Peyer's patch (tissue), 4 donors: ENCODE results near the gene MXRA7. TPM values are rescaled to one million over a fixed set of nuclear protein-coding genes. Genes with fewer than 3 reads are reported as not detected.
"Not testable (repeated sequence)": the region's sequence is repeated elsewhere in the genome, so short reads cannot be mapped to it uniquely, and the experiment has no call there.

Experiments
- DNase-seq, 3 donors: peaks; one replicate each; pipeline ENCODE4 v3.0.0-alpha.2; 2017 to 2019
- H3K27ac ChIP-seq, 4 donors: fragments of 200-600 bp; sonication (generic); one replicate each; pipeline ENCODE4 v1.5.1; 2016 to 2019
- H3K27me3 ChIP-seq, 2 donors: fragments of 200-600 bp; sonication (generic); one replicate each; pipeline ENCODE4 v1.5.1; 2019
- H3K36me3 ChIP-seq, 3 donors: fragments of 200-600 bp; sonication (generic); one replicate each; pipeline ENCODE4 v1.5.1; 2016 to 2019
- H3K4me1 ChIP-seq, 4 donors: fragments of 200-600 bp; sonication (generic); one replicate each; pipeline ENCODE4 v1.5.1; 2016 to 2019
- H3K4me3 ChIP-seq, 4 donors: fragments of 200-600 bp; sonication (generic); 1 replicate in 3 of 4; 2 replicates in 1 of 4; pipeline ENCODE4 v1.5.1; 2016 to 2019; ENCODE audit warnings: mild to moderate bottlenecking in 1 of 4
- H3K9me3 ChIP-seq, 4 donors: fragments of 200-600 bp; sonication (generic); one replicate each; pipeline ENCODE4 v1.5.1; 2016 to 2019; ENCODE audit warnings: mild to moderate bottlenecking in 1 of 4
- POLR2A ChIP-seq, 2 donors: fragments of 450-650 bp; IDR thresholded peaks; one replicate each; pipeline ENCODE4 v1.5.1; 2017; ENCODE audit warnings: antibody characterized with exemption in 2 of 2, mild to moderate bottlenecking in 2 of 2, moderate library complexity in 2 of 2
- total RNA-seq, 4 donors: library from RNA; depleted of rRNA; stranded (reverse); fragments of >200 nt; gene quantifications; one replicate each; pipeline ENCODE4 v1.1.0, GENCODE V29; 2016
- TF ChIP-seq, protein P1 (sequence below), 6 experiments: fragments of 450-650 bp in 4 of 6; fragments of 200-600 bp in 2 of 6; sonication (generic) in 1 of 6; IDR thresholded peaks; one replicate each; pipeline ENCODE4 v1.5.1; 2017 to 2019; ENCODE audit warnings: antibody characterized with exemption in 6 of 6, mild to moderate bottlenecking in 3 of 6, moderate library complexity in 1 of 6

Gene MXRA7
- total RNA-seq, 4 donors from 2014 or later: 9.1 to 27.3 (median 23.4) TPM

- peaks cover 0 to 79% (median 0%) of the 10 kb centered on the region in 3 donors for H3K36me3 ChIP-seq
- H3K27ac ChIP-seq: peak overlapping the region; percentile 20 to 59 (median 36)
- H3K9me3 ChIP-seq: no peaks in the 10 kb centered on the region
- H3K4me1 ChIP-seq: peaks cover 0 to 32% (median 8%) of the 10 kb centered on the region in 4 donors
- no peak for TF ChIP-seq POLR2A (IDR thresholded peaks at IDR 0.05)
- TF ChIP-seq, protein P1, sequence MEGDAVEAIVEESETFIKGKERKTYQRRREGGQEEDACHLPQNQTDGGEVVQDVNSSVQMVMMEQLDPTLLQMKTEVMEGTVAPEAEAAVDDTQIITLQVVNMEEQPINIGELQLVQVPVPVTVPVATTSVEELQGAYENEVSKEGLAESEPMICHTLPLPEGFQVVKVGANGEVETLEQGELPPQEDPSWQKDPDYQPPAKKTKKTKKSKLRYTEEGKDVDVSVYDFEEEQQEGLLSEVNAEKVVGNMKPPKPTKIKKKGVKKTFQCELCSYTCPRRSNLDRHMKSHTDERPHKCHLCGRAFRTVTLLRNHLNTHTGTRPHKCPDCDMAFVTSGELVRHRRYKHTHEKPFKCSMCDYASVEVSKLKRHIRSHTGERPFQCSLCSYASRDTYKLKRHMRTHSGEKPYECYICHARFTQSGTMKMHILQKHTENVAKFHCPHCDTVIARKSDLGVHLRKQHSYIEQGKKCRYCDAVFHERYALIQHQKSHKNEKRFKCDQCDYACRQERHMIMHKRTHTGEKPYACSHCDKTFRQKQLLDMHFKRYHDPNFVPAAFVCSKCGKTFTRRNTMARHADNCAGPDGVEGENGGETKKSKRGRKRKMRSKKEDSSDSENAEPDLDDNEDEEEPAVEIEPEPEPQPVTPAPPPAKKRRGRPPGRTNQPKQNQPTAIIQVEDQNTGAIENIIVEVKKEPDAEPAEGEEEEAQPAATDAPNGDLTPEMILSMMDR (IDR thresholded peaks at IDR 0.05): no peak
- H3K27me3 ChIP-seq: no peaks in the 10 kb centered on the region
- no peak overlapping the region for H3K4me3 ChIP-seq
- peak; percentile 31 to 74 (median 46) for DNase-seq
Observed at GRCh38 chr17:76716146-76716838, 5.5 kb upstream of the MXRA7 start.

- Histone ChIP-seq H3K36me3 (peaks cover 0 to 70% (median 0%) of the 10 kb centered on the region in 3 donors), H3K4me3 (no peak overlapping the region)
- TF ChIP-seq, protein P1 (IDR thresholded peaks at IDR 0.05): no peak
- no peak for TF ChIP-seq POLR2A (IDR thresholded peaks at IDR 0.05)
Observed at GRCh38 chr17:76715496-76715830, 4.7 kb upstream of the MXRA7 start.

GRCh38 chr17:76714822-76715495 lies 4.2 kb upstream of the MXRA7 start:
- DNase-seq: peak; percentile 58 to 87 (median 77)
- H3K27ac ChIP-seq: peak overlapping the region in 3 of 4 donors; percentile 8 to 47 (median 46)
- H3K4me3 ChIP-seq: no peak overlapping the region
- TF ChIP-seq POLR2A (IDR thresholded peaks at IDR 0.05): no peak
- TF ChIP-seq, protein P1 (IDR thresholded peaks at IDR 0.05): peak; percentile 69 to 83 (median 72)
- H3K4me1 ChIP-seq: peaks cover 0 to 36% (median 9%) of the 10 kb centered on the region in 4 donors
- H3K27me3 ChIP-seq: no peaks in the 10 kb centered on the region
- H3K36me3 ChIP-seq: peaks cover 0 to 65% (median 0%) of the 10 kb centered on the region in 3 donors
- no peaks in the 10 kb centered on the region for H3K9me3 ChIP-seq

More at GRCh38 chr17:76715496-76715830, 4.7 kb upstream of the MXRA7 start:
- Histone ChIP-seq H3K9me3 (no peaks in the 10 kb centered on the region), H3K4me1 (peaks cover 0 to 36% (median 9%) of the 10 kb centered on the region in 4 donors), H3K27ac (peak overlapping the region in 3 of 4 donors; percentile 8 to 47 (median 46)), H3K27me3 (no peaks in the 10 kb centered on the region)
- peak in 1 of 3 donors; percentile 9 for DNase-seq

GRCh38 chr17:76714336-76714735 lies 3.6 kb upstream of the MXRA7 start:
- Histone ChIP-seq H3K36me3 (peaks cover 0 to 59% (median 0%) of the 10 kb centered on the region in 3 donors), H3K9me3 (no peaks in the 10 kb centered on the region), H3K27me3 (no peaks in the 10 kb centered on the region), H3K4me3 (no peak overlapping the region), H3K4me1 (peaks cover 0 to 36% (median 9%) of the 10 kb centered on the region in 4 donors), H3K27ac (peak overlapping the region in 2 of 4 donors; percentile 8 to 47)
- DNase-seq: peak in 1 of 3 donors; percentile 15
- TF ChIP-seq POLR2A (IDR thresholded peaks at IDR 0.05): no peak
- TF ChIP-seq, protein P1 (IDR thresholded peaks at IDR 0.05): no peak

GRCh38 chr17:76713765-76714164 lies 3.0 kb upstream of the MXRA7 start:
- no peak for TF ChIP-seq POLR2A (IDR thresholded peaks at IDR 0.05)
- TF ChIP-seq, protein P1 (IDR thresholded peaks at IDR 0.05): no peak
- no peak overlapping the region for H3K27ac ChIP-seq
- no peaks in the 10 kb centered on the region for H3K9me3 ChIP-seq
- H3K36me3 ChIP-seq: peaks cover 0 to 54% (median 0%) of the 10 kb centered on the region in 3 donors
- no peaks in the 10 kb centered on the region for H3K27me3 ChIP-seq
- peak in 1 of 3 donors; percentile 30 for DNase-seq
- H3K4me1 ChIP-seq: peaks cover 0 to 38% (median 9%) of the 10 kb centered on the region in 4 donors
- H3K4me3 ChIP-seq: no peak overlapping the region

DNA sequence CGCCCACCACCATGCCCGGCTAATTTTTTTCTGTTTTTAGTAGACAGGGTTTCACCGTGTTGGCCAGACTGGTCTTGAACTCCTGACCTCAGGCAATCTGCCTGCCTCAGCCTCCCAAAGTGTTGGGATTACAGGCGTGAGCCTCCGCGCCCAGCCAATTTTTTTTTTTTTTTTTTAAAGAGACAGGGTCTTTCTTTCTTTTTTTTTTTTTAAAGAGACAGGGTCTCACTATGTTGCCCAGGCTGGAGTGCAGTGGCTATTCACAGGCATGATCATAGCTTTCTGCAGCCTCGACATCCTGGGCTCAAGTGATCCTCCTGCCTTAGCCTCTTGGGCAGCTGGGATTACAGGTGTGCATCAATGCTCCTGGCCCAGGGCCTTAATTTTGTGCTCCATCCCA lies 1.6 kb upstream of the MXRA7 start:
- H3K36me3 ChIP-seq: peaks cover 0 to 39% (median 0%) of the 10 kb centered on the region in 3 donors
- H3K4me1 ChIP-seq: peaks cover 0 to 47% (median 9%) of the 10 kb centered on the region in 4 donors
- H3K27ac ChIP-seq, H3K27me3 ChIP-seq, H3K4me3 ChIP-seq, H3K9me3 ChIP-seq, DNase-seq: not testable (repeated sequence)

DNA sequence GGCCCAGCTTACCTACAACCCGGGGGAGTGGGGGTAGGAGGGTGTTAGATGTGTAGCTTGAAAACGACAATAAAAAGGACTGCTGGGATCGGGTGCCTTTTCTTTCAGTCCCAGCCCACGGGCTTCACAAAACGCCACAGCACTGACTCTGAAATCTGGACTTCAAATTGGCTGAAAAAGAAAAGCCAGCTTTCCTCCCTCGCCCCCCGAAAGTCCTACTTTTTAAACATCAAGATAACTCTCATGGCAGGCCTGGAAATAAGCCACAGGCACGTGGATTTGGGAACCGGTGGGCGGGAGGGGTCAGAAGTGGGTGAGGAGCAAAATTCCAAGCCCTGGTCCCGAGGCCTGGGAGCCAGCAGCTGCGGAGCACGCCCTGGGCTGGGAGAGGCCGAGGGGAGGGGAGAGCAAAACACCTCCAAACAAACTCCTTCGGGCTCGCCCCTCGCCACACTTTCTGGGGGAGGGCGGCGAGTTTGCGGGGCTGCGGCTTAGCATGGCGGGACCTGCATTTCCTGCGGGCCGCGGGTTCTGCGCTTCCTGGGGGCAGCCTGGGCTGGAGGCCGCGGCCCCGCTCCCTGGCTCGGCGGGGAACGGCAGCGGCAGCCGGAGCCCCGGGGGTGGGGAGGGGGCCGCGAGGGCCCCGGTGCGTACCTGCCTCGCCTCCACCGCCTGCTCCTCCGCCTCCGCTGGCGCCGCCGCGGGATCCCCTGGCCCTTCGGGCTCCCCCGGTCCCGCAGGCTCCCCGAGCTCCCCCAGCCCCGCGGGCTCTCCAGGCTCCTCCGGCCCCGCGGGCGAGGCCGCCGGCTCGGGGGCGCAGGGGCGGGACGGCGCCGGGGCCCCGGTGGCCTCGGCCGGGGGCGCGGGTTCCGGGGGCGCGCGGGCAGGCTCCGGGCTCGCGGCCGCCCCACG lies 558 bp downstream of the MXRA7 start:
- not testable (repeated sequence) for H3K9me3 ChIP-seq, H3K27me3 ChIP-seq, DNase-seq
- Histone ChIP-seq H3K27ac (peak overlapping the region; percentile 72 to 89 (median 80)), H3K4me3 (peak overlapping the region; percentile 49 to 78 (median 62)), H3K4me1 (peaks cover 0 to 27% (median 6%) of the 10 kb centered on the region in 4 donors), H3K36me3 (peaks cover 0 to 18% (median 0%) of the 10 kb centered on the region in 3 donors)
